H1 (cell line): ENCODE data around the gene PRSS12. TPM values are rescaled to one million over a fixed set of nuclear protein-coding genes. Genes with fewer than 3 reads are reported as not detected.

Experiments
- CTCF ChIA-PET: fragments of 300-600 bp; sonication (Branson Sonifier 250); formaldehyde crosslinking; loops from one replicate; lab custom pipeline; 2021; ENCODE audit not compliant: partially characterized antibody; lab: Charles Lee
- POLR2A ChIA-PET: fragments of 300-600 bp; sonication (Branson Sonifier 250); formaldehyde crosslinking; loops from one replicate; lab custom pipeline; 2021; ENCODE audit warnings: inconsistent platforms; ENCODE audit not compliant: partially characterized antibody; lab: Charles Lee
- DNase-seq, 2 experiments: peaks; one replicate each; pipeline versions ENCODE4 v3.0.0 to v3.0.0-alpha.2; 2010 to 2022; ENCODE audit warnings: low spot score in 2 of 2, low read depth in 1 of 2, mixed read lengths in 1 of 2
- FAIRE-seq: peaks from 2 replicates; lab custom pipeline; 2011; peaks lifted over from hg19 to GRCh38; lab: Jason Lieb, UNC
- H2AFZ ChIP-seq: 2 replicates; pipeline ENCODE4 v1.8.1; 2012; ENCODE audit warnings: low read length, inconsistent platforms
- H2AK5ac ChIP-seq: 2 replicates; pipeline ENCODE4 v1.6.1; 2013; ENCODE audit warnings: low read depth, low read length
- H2BK120ac ChIP-seq: replicated peaks from 2 replicates; pipeline ENCODE3; 2013; ENCODE audit warnings: low read depth, low read length, inconsistent platforms
- H2BK12ac ChIP-seq: 2 replicates; pipeline ENCODE4 v1.6.1; 2013; ENCODE audit warnings: low read depth, low read length
- H2BK15ac ChIP-seq: 2 replicates; pipeline ENCODE4 v1.6.1; 2013; ENCODE audit warnings: low read length
- H2BK20ac ChIP-seq: 2 replicates; pipeline ENCODE4 v1.6.1; 2013; ENCODE audit warnings: low read length
- H2BK5ac ChIP-seq: 2 replicates; pipeline ENCODE4 v1.6.1; 2013; ENCODE audit warnings: low read depth, low read length
- H3K14ac ChIP-seq: 2 replicates; pipeline ENCODE4 v1.6.1; 2013; ENCODE audit warnings: inconsistent platforms; ENCODE audit not compliant: insufficient read length
- H3K18ac ChIP-seq: 2 replicates; pipeline ENCODE4 v1.6.1; 2013; ENCODE audit warnings: low read length; ENCODE audit errors: extremely low read depth
- H3K23ac ChIP-seq: 2 replicates; pipeline ENCODE4 v1.6.1; 2013; ENCODE audit warnings: inconsistent platforms; ENCODE audit not compliant: insufficient read length
- H3K23me2 ChIP-seq: 2 replicates; pipeline ENCODE4 v1.6.1; 2013; ENCODE audit warnings: low read depth, low read length
- H3K27ac ChIP-seq: 2 replicates; pipeline ENCODE4 v1.6.1; 2011; ENCODE audit warnings: low read depth, low read length, inconsistent platforms
- H3K27me3 ChIP-seq, 4 experiments: replicated peaks in 1 of 4; 1 replicate in 1 of 4; 2 replicates in 3 of 4; pipeline versions ENCODE4 v1.6.1 to v1.8.1; 2011 to 2013; ENCODE audit warnings: low read length in 3 of 4, mild to moderate bottlenecking in 3 of 4, inconsistent platforms in 2 of 4, mixed read lengths in 2 of 4, moderate library complexity in 1 of 4; ENCODE audit not compliant: control insufficient read depth in 3 of 4, insufficient read depth in 3 of 4; ENCODE audit errors: extremely low read depth in 1 of 4
- H3K36me3 ChIP-seq, 4 experiments: 2 replicates each; pipeline versions ENCODE4 v1.6.1 to v1.8.1; 2011 to 2013; ENCODE audit warnings: mild to moderate bottlenecking in 4 of 4, low read length in 3 of 4, moderate library complexity in 2 of 4, control low read depth in 1 of 4, inconsistent platforms in 1 of 4; ENCODE audit not compliant: insufficient read depth in 4 of 4, control insufficient read depth in 2 of 4
- H3K4ac ChIP-seq: replicated peaks from 2 replicates; pipeline ENCODE3; 2013; ENCODE audit warnings: low read length, low read depth, mixed read lengths, inconsistent platforms; ENCODE audit not compliant: insufficient read length
- H3K4me1 ChIP-seq, 4 experiments: replicated peaks in 1 of 4; 1 replicate in 1 of 4; 2 replicates in 3 of 4; pipeline versions ENCODE4 v1.6.1 to v1.8.1; 2011 to 2013; ENCODE audit warnings: low read length in 3 of 4, inconsistent platforms in 2 of 4, mixed read lengths in 1 of 4; ENCODE audit not compliant: insufficient read depth in 4 of 4, control insufficient read depth in 3 of 4
- H3K4me2 ChIP-seq, 2 experiments: 2 replicates each; pipeline versions ENCODE4 v1.6.1 to v1.8.1; 2011 to 2013; ENCODE audit warnings: low read depth in 2 of 2, low read length in 2 of 2, control low read depth in 1 of 2, inconsistent platforms in 1 of 2, mild to moderate bottlenecking in 1 of 2; ENCODE audit not compliant: insufficient read depth in 1 of 2
- H3K4me3 ChIP-seq, 4 experiments: fragments of 200-600, 300-600 bp in 1 of 4; sonication (generic), shearing (Covaris generic), sonication (Bioruptor Twin) in 1 of 4; 2 replicates each; pipeline versions ENCODE4 v1.5.1 to v1.8.1; 2011 to 2016; ENCODE audit warnings: low read length in 4 of 4, low read depth in 3 of 4, control low read depth in 2 of 4, inconsistent platforms in 2 of 4, mild to moderate bottlenecking in 2 of 4, mixed read lengths in 1 of 4, moderate library complexity in 1 of 4; ENCODE audit not compliant: insufficient read depth in 2 of 4; ENCODE audit errors: extremely low read depth in 1 of 4
- H3K56ac ChIP-seq: replicated peaks from 2 replicates; pipeline ENCODE3; 2013; ENCODE audit warnings: low read depth, mild to moderate bottlenecking, mixed read lengths, low read length, inconsistent platforms; ENCODE audit not compliant: insufficient read length
- H3K79me1 ChIP-seq: 2 replicates; pipeline ENCODE4 v1.6.1; 2013; ENCODE audit warnings: low read depth, low read length, control low read depth
- H3K79me2 ChIP-seq, 2 experiments: 2 replicates each; pipeline versions ENCODE4 v1.6.1 to v1.8.1; 2012 to 2013; ENCODE audit warnings: low read length in 2 of 2, mild to moderate bottlenecking in 2 of 2, inconsistent platforms in 1 of 2; ENCODE audit not compliant: insufficient read depth in 2 of 2, control insufficient read depth in 1 of 2
- H3K9ac ChIP-seq, 4 experiments: replicated peaks in 1 of 4; 1 replicate in 1 of 4; 2 replicates in 3 of 4; pipeline versions ENCODE4 v1.6.1 to v1.8.1; 2011 to 2013; ENCODE audit warnings: low read depth in 3 of 4, low read length in 3 of 4, control low read depth in 2 of 4, mild to moderate bottlenecking in 2 of 4, moderate library complexity in 2 of 4, inconsistent platforms in 1 of 4; ENCODE audit errors: extremely low read depth in 1 of 4
- H3K9me3 ChIP-seq, 2 experiments: 2 replicates each; pipeline versions ENCODE4 v1.6.1 to v1.8.1; 2012 to 2013; ENCODE audit warnings: mild to moderate bottlenecking in 2 of 2, moderate library complexity in 2 of 2, control low read depth in 1 of 2, inconsistent platforms in 1 of 2, low read depth in 1 of 2, low read length in 1 of 2, mixed read lengths in 1 of 2; ENCODE audit not compliant: insufficient read depth in 2 of 2
- H4K20me1 ChIP-seq, 2 experiments: replicated peaks in 1 of 2; 2 replicates each; pipeline versions ENCODE3 to v1.8.1; 2011 to 2013; ENCODE audit warnings: inconsistent platforms in 2 of 2, low read length in 2 of 2, mild to moderate bottlenecking in 1 of 2; ENCODE audit not compliant: insufficient read depth in 2 of 2, control insufficient read depth in 1 of 2
- H4K5ac ChIP-seq: 2 replicates; pipeline ENCODE4 v1.6.1; 2013; ENCODE audit warnings: low read length, low read depth, mixed read lengths, inconsistent platforms; ENCODE audit not compliant: insufficient read length
- H4K8ac ChIP-seq: 2 replicates; pipeline ENCODE4 v1.8.0; 2013; ENCODE audit warnings: mild to moderate bottlenecking, moderate library complexity, low read length, inconsistent platforms; ENCODE audit not compliant: insufficient read depth; ENCODE audit errors: extremely low read depth
- H4K91ac ChIP-seq: replicated peaks from 2 replicates; pipeline ENCODE3; 2013; ENCODE audit warnings: low read length, mixed read lengths, inconsistent platforms; ENCODE audit not compliant: insufficient read length
- CBX5 ChIP-seq: fragments of 300-800, 300-1000 bp; sonication (generic); IDR thresholded peaks from 2 replicates; pipeline ENCODE4 v1.7.1; 2016; ENCODE audit warnings: antibody characterized with exemption, low read length, low read depth
- CBX8 ChIP-seq: fragments of 300-800, 300-1000 bp; sonication (generic); IDR thresholded peaks from 2 replicates; pipeline ENCODE4 v1.7.1; 2016; ENCODE audit warnings: low read depth, low read length, borderline replicate concordance
- CEBPB ChIP-seq: IDR thresholded peaks from 2 replicates; pipeline ENCODE4 v1.6.1; 2012; ENCODE audit warnings: low read depth, low read length
- CREB1 ChIP-seq: IDR thresholded peaks from 2 replicates; pipeline ENCODE4 v1.6.1; 2012; ENCODE audit warnings: inconsistent platforms
- EZH2 ChIP-seq: fragments of 200-600 bp; sonication (generic); IDR thresholded peaks from 2 replicates; pipeline ENCODE4 v1.7.1; 2012; ENCODE audit warnings: low read depth, mild to moderate bottlenecking, moderate library complexity, low read length, inconsistent platforms; ENCODE audit not compliant: severe bottlenecking
- POLR2A ChIP-seq, 2 experiments: IDR thresholded peaks; 1 replicate in 1 of 2; 2 replicates in 1 of 2; pipeline ENCODE4 v1.6.1; 2011; ENCODE audit warnings: low read depth in 2 of 2, low read length in 2 of 2, mild to moderate bottlenecking in 2 of 2; ENCODE audit errors: control extremely low read depth in 1 of 2
- RAD21 ChIP-seq, 2 experiments: IDR thresholded peaks in 1 of 2; conservative IDR thresholded peaks in 1 of 2; 2 replicates each; pipeline ENCODE4 v1.6.1; 2011; ENCODE audit warnings: low read depth in 2 of 2, low read length in 2 of 2, improper control_type of control experiment in 1 of 2, inconsistent platforms in 1 of 2, mild to moderate bottlenecking in 1 of 2, moderate library complexity in 1 of 2
- RFX5 ChIP-seq: IDR thresholded peaks from 2 replicates; pipeline ENCODE4 v1.6.1; 2011; ENCODE audit warnings: low read depth, low read length, improper control_type of control experiment, borderline replicate concordance
- SRF ChIP-seq: IDR thresholded peaks from 2 replicates; pipeline ENCODE4 v1.6.1; 2011; ENCODE audit warnings: mild to moderate bottlenecking, low read depth, low read length, moderate library complexity
- WGBS, 2 experiments: shearing (Covaris generic) in 1 of 2; methylation state at CpG; one replicate each; pipeline versions ENCODE4 v1.1.6 to v1.1.7; 2013 to 2015; ENCODE audit warnings: low lambda C conversion rate in 2 of 2, mixed read lengths in 2 of 2, inconsistent platforms in 1 of 2, low coverage in 1 of 2, missing lambda C conversion rate in 1 of 2; ENCODE audit not compliant: insufficient replicate concordance in 2 of 2, insufficient coverage in 1 of 2, insufficient read length in 1 of 2; ENCODE audit errors: extremely low coverage in 1 of 2, missing lambda C conversion rate in 1 of 2; 5-methylcytosine and 5-hydroxymethylcytosine counted together
- polyA plus RNA-seq, 7 experiments: library from polyadenylated mRNA; depleted of rRNA in 3 of 7; stranded (reverse) in 5 of 7; unstranded in 2 of 7; fragments of >200 nt in 5 of 7; fragments of 200-250 nt in 2 of 7; gene quantifications; 1 replicate in 5 of 7; 2 replicates in 1 of 7; 4 replicates in 1 of 7; pipeline versions ENCODE4 v1.2.1 to v1.2.3, GENCODE V29; 2011 to 2013; ENCODE audit warnings: missing spikeins in 2 of 7, mixed read lengths in 2 of 7
- total RNA-seq: library from RNA; stranded (reverse); fragmentation: NEBNext Ultra II Directional; extraction: Animal tissue kit (Norgen Biotek cat#: 25700); gene quantifications from 2 replicates; pipeline ENCODE4 v1.2.1, GENCODE V29; 2021

PRSS12 gene
- total and polyA plus RNA-seq, 2 of the 8 experiments (the other 6 are each of a cell fraction or from before 2014, with no cell fraction given) = 2.6 to 9.3 TPM

GRCh38 chr4:118249890-118250289, 102.9 kb downstream of the PRSS12 start:
- no peak overlapping the region for H3K23ac ChIP-seq
- ChIA-PET CTCF (no interaction called here), POLR2A (no interaction called here)
- H3K27me3 ChIP-seq = no peaks in the 10 kb centered on the region
- no peak for FAIRE-seq
- H3K4me2 ChIP-seq = no peak overlapping the region
- no peak overlapping the region for H2BK15ac ChIP-seq
- no peak overlapping the region for H3K4me3 ChIP-seq
- no peak overlapping the region for H3K14ac ChIP-seq
- H3K79me2 ChIP-seq = no peaks in the 10 kb centered on the region
- 85% methylated on average over 3 of the region's 3 CpGs; no CpG with 5 or more reads in 1 of the 2 experiments for WGBS, 2 experiments
- no peak overlapping the region for H3K18ac ChIP-seq
- H3K36me3 ChIP-seq = no peaks in the 10 kb centered on the region
- H2BK20ac ChIP-seq = no peak overlapping the region
- H4K8ac ChIP-seq = no peak overlapping the region
- H3K79me1 ChIP-seq = no peaks in the 10 kb centered on the region
- no peak overlapping the region for H4K91ac ChIP-seq
- peaks cover 0 to 6% of the 10 kb centered on the region in 2 experiments; a peak in 1 of 4 replicates for H3K9me3 ChIP-seq
- no peak overlapping the region for H3K4ac ChIP-seq
- no peak overlapping the region for H3K9ac ChIP-seq
- no peak overlapping the region for H2AK5ac ChIP-seq
- no peak overlapping the region for H2BK12ac ChIP-seq
- H3K56ac ChIP-seq = no peak overlapping the region
- TF ChIP-seq CBX5 = no peak
- TF ChIP-seq RAD21 (IDR thresholded peaks at IDR 0.05 in 1 of 2, conservative IDR thresholded peaks at IDR 0.05 in 1 of 2; ENCODE audit: low read depth in 2 of 2, low read length in 2 of 2) = no peak
- TF ChIP-seq CBX8 = no peak
- no peak for TF ChIP-seq RFX5
- TF ChIP-seq EZH2 = no peak
- TF ChIP-seq POLR2A (IDR thresholded peaks at IDR 0.05; ENCODE audit: control extremely low read depth in 1 of 2, low read depth in 2 of 2, low read length in 2 of 2) = no peak
- TF ChIP-seq SRF = no peak
- no peak for TF ChIP-seq CEBPB
- TF ChIP-seq CREB1 = no peak
- TF ChIP-seq, all 59 proteins: peak for 0
- H2BK120ac ChIP-seq = no peak overlapping the region
- no peak overlapping the region for H2AFZ ChIP-seq
- no peaks in the 10 kb centered on the region for H4K20me1 ChIP-seq
- no peak overlapping the region for H4K5ac ChIP-seq
- no peak overlapping the region for H3K27ac ChIP-seq
- H2BK5ac ChIP-seq = no peak overlapping the region
- no peaks in the 10 kb centered on the region for H3K23me2 ChIP-seq
- DNase-seq = no peak
- no peaks in the 10 kb centered on the region for H3K4me1 ChIP-seq
